Measurements from ENCODE around the gene LDLR. TPM values are rescaled to one million over a fixed set of nuclear protein-coding genes. Genes with fewer than 3 reads are reported as not detected.

LDLR gene
- total RNA-seq, 4 donors from 2014 or later = 11.0 to 31.1 (median 23.3) TPM

DNA sequence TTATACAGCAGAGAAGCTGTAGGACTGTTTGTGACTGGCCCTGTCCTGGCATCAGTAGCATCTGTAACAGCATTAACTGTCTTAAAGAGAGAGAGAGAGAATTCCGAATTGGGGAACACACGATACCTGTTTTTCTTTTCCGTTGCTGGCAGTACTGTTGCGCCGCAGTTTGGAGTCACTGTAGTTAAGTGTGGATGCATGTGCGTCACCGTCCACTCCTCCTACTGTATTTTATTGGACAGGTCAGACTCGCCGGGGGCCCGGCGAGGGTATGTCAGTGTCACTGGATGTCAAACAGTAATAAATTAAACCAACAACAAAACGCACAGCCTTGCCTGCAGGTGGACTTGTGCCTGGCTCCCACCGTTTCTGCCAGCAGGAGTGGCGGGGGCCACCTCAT is 27.3 kb upstream of the LDLR start:
- TF ChIP-seq CTCF (IDR thresholded peaks at IDR 0.05; ENCODE audit: low read depth) = no peak

DNA sequence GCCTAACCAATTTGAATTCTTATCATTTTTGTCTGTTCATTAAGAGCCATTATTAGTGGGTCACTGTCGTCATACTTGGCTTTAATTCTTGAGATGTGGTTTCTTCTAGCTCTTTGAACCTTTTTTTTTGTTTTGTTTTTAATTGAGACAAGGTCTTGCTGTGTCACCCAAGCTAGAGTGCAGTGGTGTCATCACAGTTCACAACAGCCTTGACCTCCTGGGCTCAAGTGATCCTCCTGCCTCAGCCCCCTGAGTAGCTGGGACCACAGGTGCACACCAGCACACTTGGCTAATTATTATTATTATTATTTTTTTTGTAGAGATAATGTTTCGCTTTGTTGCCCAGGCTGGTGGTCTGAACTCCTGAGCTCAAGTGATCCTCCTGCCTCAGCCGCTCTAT is 25.8 kb upstream of the LDLR start:
- TF ChIP-seq CTCF (IDR thresholded peaks at IDR 0.05; ENCODE audit: low read depth) = no peak

- no peak for TF ChIP-seq CTCF (IDR thresholded peaks at IDR 0.05; ENCODE audit: low read depth)
Observed at GRCh38 chr19:11064831-11065303, 24.4 kb upstream of the LDLR start.

DNA sequence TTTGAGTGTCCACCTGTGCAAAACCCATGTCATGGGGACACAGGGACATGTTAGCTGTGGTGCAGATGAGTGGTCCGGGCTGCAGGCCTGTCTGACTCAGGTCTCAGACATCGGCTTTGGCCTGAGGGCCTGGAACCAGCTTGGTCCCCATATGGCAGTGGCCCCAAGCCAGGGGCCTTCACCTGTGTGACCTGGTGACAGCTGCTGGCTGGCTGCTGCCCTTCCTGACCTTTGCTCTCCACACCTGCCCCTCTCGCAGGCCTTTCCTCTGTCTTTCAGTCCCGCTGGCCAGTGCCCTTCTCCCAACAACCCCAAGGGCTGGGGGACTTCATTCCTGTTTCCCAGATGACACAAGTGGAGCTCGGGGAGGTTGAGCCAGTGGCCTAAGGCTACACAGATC is 22.9 kb upstream of the LDLR start:
- TF ChIP-seq CTCF (IDR thresholded peaks at IDR 0.05; ENCODE audit: low read depth) = no peak

DNA sequence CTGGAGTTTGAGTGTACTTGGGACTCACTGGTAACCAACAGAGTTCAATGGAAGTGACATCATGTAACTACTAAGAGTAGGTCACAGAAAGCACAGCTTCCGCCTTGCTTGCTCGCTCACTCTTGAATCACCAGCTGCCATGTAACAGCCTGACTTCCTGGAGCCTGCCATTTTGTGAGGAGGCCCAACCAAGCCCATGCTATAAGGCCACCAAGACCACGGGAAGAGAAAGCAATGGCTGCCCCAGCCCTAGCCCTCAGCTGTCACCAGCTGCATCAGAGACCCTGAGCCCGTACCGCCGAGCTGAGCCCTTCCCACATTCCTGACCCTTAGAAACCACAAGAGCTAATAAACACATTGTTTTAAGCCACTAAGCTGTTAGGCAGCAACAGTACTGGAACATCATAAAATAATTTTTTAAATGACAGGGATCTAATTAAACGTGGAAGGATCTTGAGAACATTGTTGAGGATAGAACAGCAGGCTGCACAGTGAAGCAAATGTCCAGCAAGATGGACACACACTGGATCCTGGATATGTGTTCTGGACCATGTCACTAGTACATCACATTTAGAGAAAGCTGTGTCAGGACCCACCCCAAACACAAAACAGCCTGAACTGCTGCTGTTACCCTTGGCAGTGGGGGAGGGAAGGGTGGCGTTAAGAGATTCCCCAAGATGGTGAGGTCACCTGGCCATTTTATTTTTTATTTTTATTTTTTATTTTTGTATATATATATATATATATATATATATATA is 21.7 kb upstream of the LDLR start:
- TF ChIP-seq CTCF (IDR thresholded peaks at IDR 0.05; ENCODE audit: low read depth) = no peak

DNA sequence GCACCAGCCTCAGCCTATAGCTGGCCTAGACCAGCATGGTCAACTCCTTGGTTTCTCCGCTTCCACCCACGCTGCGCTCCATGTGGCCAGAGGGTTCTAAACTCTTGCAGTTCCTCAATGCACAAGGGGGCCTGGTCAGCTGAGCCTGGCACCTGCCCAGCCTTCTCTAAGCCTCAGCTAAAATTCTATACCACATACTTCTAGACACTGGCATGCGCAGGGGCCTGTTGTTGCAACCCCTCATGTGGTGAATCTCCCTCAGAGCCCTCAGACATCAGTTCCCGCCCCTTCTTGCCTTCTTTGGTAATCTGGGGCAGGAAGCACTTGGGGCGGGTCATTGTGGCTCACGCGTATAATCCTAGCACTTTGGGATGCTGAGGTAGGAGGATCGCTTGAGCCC is 19.7 kb upstream of the LDLR start:
- no peak for TF ChIP-seq CTCF (IDR thresholded peaks at IDR 0.05; ENCODE audit: low read depth)

DNA sequence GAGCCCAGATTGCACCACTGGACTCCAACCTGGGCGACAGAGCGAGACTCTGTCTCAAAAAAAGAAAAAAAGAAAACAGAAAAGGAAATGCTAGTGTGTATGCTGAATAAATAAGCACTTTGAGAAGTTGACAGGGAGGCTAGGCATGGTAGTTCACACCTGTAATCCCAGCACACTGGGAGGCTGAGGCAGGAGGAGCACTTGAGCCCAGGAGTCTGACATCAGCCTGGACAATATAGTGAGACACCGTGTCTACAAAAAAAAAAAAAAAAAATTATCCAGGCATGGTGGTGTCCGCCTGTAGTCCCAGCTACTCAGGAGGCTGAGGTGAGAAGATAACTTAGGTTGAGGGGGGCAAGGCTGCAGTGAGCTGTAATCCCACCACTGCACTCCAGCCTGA is 19.1 kb upstream of the LDLR start:
- no peak for TF ChIP-seq CTCF (IDR thresholded peaks at IDR 0.05; ENCODE audit: low read depth)

All from subcutaneous adipose tissue (tissue), 4 donors.